Skeletal muscle tissue (tissue), 4 donors: ENCODE measurements around the gene MCAM. TPM values are rescaled to one million over a fixed set of nuclear protein-coding genes. Genes with fewer than 3 reads are reported as not detected.

Source experiments
- H3K27ac ChIP-seq: one replicate; pipeline ENCODE4 v1.7.0; 2013; ENCODE audit warnings: mild to moderate bottlenecking, low read depth, low read length, inconsistent platforms
- H3K27me3 ChIP-seq, 3 donors: one replicate each; pipeline ENCODE4 v1.7.0; 2013; ENCODE audit warnings: low read length in 3 of 3; ENCODE audit not compliant: control insufficient read depth in 3 of 3, insufficient read depth in 3 of 3
- H3K36me3 ChIP-seq, 3 donors: one replicate each; pipeline ENCODE4 v1.7.0; 2013; ENCODE audit warnings: low read length in 3 of 3; ENCODE audit not compliant: control insufficient read depth in 3 of 3, insufficient read depth in 3 of 3
- H3K4me1 ChIP-seq, 3 donors: one replicate each; pipeline ENCODE4 v1.7.0; 2013; ENCODE audit warnings: low read length in 3 of 3, mild to moderate bottlenecking in 3 of 3; ENCODE audit not compliant: control insufficient read depth in 3 of 3, insufficient read depth in 3 of 3
- H3K4me3 ChIP-seq, 3 donors: one replicate each; pipeline ENCODE4 v1.7.0; 2013; ENCODE audit warnings: low read length in 3 of 3
- H3K9ac ChIP-seq, 3 donors: one replicate each; pipeline ENCODE4 v1.7.0; 2013; ENCODE audit warnings: low read length in 3 of 3, mild to moderate bottlenecking in 3 of 3, moderate library complexity in 2 of 3, low read depth in 1 of 3
- H3K9me3 ChIP-seq, 3 donors: one replicate each; pipeline ENCODE4 v1.7.0; 2013; ENCODE audit warnings: low read length in 3 of 3; ENCODE audit not compliant: control insufficient read depth in 3 of 3
- total RNA-seq: library from RNA; depleted of rRNA; stranded (reverse); fragments of >200 nt; gene quantifications from one replicate; pipeline ENCODE4 v1.2.3, GENCODE V29; 2014
- donor health status: Osteomylitis.

The MCAM gene
- total RNA-seq: 120 TPM

- peaks cover 0 to 9% (median 7%) of the 10 kb centered on the region in 3 donors for H3K36me3 ChIP-seq
- peaks cover 0 to 9% (median 8%) of the 10 kb centered on the region in 3 donors for H3K27me3 ChIP-seq
- H3K9ac ChIP-seq: peak within 1 kb of the TSS; percentile 69 to 81 (median 74)
- H3K9me3 ChIP-seq: no peaks in the 10 kb centered on the region
- peak within 1 kb of the TSS; percentile 70 to 77 (median 70) for H3K4me3 ChIP-seq
- peaks cover 47 to 66% (median 59%) of the 10 kb centered on the region in 3 donors for H3K4me1 ChIP-seq
- H3K27ac ChIP-seq: peak within 1 kb of the TSS; percentile 84
These were observed at the start of gene MCAM for GRCh38 chr11:119316729-119317591. Gene MCAM, minus strand, starts transcription at chr11:119317130. Its CDS starts 29 bp downstream, at chr11:119317101.

- peak overlapping the region; percentile 81 to 83 (median 83) for H3K9ac ChIP-seq
- peaks cover 86 to 90% (median 88%) of the 10 kb centered on the region in 3 donors for H3K4me1 ChIP-seq
- peak overlapping the region; percentile 48 to 69 (median 63) for H3K4me3 ChIP-seq
- H3K9me3 ChIP-seq: no peaks in the 10 kb centered on the region
- H3K27ac ChIP-seq: peak overlapping the region; percentile 100
- H3K36me3 ChIP-seq: peaks cover 4 to 21% (median 9%) of the 10 kb centered on the region in 3 donors
- H3K27me3 ChIP-seq: peaks cover 0 to 6% (median 0%) of the 10 kb centered on the region in 3 donors
These were observed 48.2 kb upstream of the MCAM start for GRCh38 chr11:119365071-119365591.

GRCh38 chr11:119363851-119364590 lies 47.1 kb upstream of the MCAM start:
- peak overlapping the region; percentile 57 to 83 (median 79) for H3K4me3 ChIP-seq
- H3K9me3 ChIP-seq: no peaks in the 10 kb centered on the region
- H3K4me1 ChIP-seq: peaks cover 79 to 90% (median 85%) of the 10 kb centered on the region in 3 donors
- H3K27ac ChIP-seq: peak overlapping the region; percentile 100
- H3K27me3 ChIP-seq: peaks cover 0 to 6% (median 0%) of the 10 kb centered on the region in 3 donors
- H3K9ac ChIP-seq: peak overlapping the region; percentile 83 to 98 (median 93)
- H3K36me3 ChIP-seq: peaks cover 15 to 32% (median 20%) of the 10 kb centered on the region in 3 donors

GRCh38 chr11:119363081-119363850 lies 46.3 kb upstream of the MCAM start:
- Histone ChIP-seq H3K27me3 (peaks cover 0 to 6% (median 0%) of the 10 kb centered on the region in 3 donors), H3K36me3 (peaks cover 18 to 38% (median 27%) of the 10 kb centered on the region in 3 donors), H3K4me3 (peak overlapping the region; percentile 57 to 83 (median 79)), H3K4me1 (peaks cover 72 to 90% (median 80%) of the 10 kb centered on the region in 3 donors), H3K9me3 (no peaks in the 10 kb centered on the region), H3K9ac (peak overlapping the region; percentile 79 to 98 (median 93)), H3K27ac (peak overlapping the region; percentile 100)

GRCh38 chr11:119362741-119363080 lies 45.8 kb upstream of the MCAM start:
- peaks cover 0 to 6% (median 0%) of the 10 kb centered on the region in 3 donors for H3K27me3 ChIP-seq
- no peaks in the 10 kb centered on the region for H3K9me3 ChIP-seq
- H3K36me3 ChIP-seq: peaks cover 23 to 40% (median 32%) of the 10 kb centered on the region in 3 donors
- peak overlapping the region; percentile 79 to 98 (median 93) for H3K9ac ChIP-seq
- peaks cover 68 to 90% (median 78%) of the 10 kb centered on the region in 3 donors for H3K4me1 ChIP-seq
- peak overlapping the region; percentile 100 for H3K27ac ChIP-seq
- peak overlapping the region; percentile 57 to 83 (median 79) for H3K4me3 ChIP-seq

- H3K4me1 ChIP-seq: peaks cover 67 to 89% (median 77%) of the 10 kb centered on the region in 3 donors
- peaks cover 24 to 37% (median 31%) of the 10 kb centered on the region in 3 donors for H3K36me3 ChIP-seq
- H3K27ac ChIP-seq: peak overlapping the region; percentile 100
- no peaks in the 10 kb centered on the region for H3K9me3 ChIP-seq
- H3K9ac ChIP-seq: peak overlapping the region; percentile 79 to 98 (median 93)
- peaks cover 0 to 6% (median 0%) of the 10 kb centered on the region in 3 donors for H3K27me3 ChIP-seq
- peak overlapping the region; percentile 57 to 83 (median 79) for H3K4me3 ChIP-seq
These were observed 45.2 kb upstream of the MCAM start for GRCh38 chr11:119361941-119362725.

GRCh38 chr11:119361056-119361787 lies 44.3 kb upstream of the MCAM start:
- Histone ChIP-seq H3K4me1 (peaks cover 58 to 87% (median 71%) of the 10 kb centered on the region in 3 donors), H3K27me3 (peaks cover 0 to 6% (median 0%) of the 10 kb centered on the region in 3 donors), H3K36me3 (peaks cover 24 to 33% (median 29%) of the 10 kb centered on the region in 3 donors), H3K9ac (peak overlapping the region; percentile 79 to 98 (median 93)), H3K4me3 (peak overlapping the region; percentile 45 to 83 (median 57)), H3K27ac (peak overlapping the region; percentile 100), H3K9me3 (no peaks in the 10 kb centered on the region)
